Measurements from ENCODE around the gene HPN. TPM values are rescaled to one million over a fixed set of nuclear protein-coding genes. Genes with fewer than 3 reads are reported as not detected.

Gene HPN
- total and polyA plus RNA-seq, 2 donors from 2014 or later, result 134 to 331 TPM

DNA sequence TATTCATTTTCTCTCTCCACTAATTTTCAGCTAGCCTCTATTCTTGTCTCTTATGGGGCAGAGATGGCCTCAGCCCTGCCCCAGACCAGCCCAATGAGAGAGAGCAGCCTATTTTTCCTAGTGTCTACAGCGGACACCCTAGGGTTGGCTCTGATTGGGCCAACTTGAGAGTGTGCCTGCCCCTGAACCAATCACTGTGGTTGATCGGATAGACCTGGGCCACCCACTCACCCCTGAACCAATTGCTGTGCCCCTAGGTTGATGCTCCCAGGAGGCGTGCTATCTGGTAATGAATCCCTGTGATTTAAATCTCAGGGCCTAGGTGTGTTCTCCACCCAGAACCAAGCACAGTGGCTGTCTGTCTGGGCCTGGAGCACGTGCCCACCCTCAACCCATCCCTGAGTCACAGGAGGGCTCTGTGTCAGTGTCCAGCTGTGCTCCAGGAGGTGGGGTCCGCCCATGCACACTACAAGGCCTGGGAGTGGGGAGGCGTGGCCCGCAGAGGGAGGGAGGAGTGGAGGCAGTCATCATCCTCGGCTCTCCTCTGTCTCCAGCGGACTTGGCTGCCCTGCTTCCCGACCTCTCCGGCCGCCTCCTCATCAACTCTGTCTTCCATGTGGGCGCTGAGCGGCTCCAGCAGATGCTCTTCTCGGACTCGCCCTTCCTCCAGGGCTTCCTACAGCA lies 26.1 kb upstream of the HPN start:
- Histone ChIP-seq H3K4me1 (ENCODE audit: control insufficient read depth in 2 of 3, insufficient read depth in 2 of 3, low read depth in 1 of 3, low read length in 3 of 3) (peaks cover 0 to 9% (median 0%) of the 10 kb centered on the region in 3 donors), H3K9me3 (ENCODE audit: control insufficient read depth in 2 of 3, insufficient read depth in 1 of 3, low read length in 3 of 3) (no peaks in the 10 kb centered on the region), H3K27me3 (ENCODE audit: control insufficient read depth, insufficient read depth, low read length) (no peaks in the 10 kb centered on the region), H3K4me3 (ENCODE audit: low read length in 3 of 3) (no peak overlapping the region), H3K9ac (ENCODE audit: low read length in 3 of 3) (no peak overlapping the region), H3K27ac (ENCODE audit: low read depth in 2 of 2, low read length in 2 of 2) (no peak overlapping the region), H3K36me3 (ENCODE audit: control insufficient read depth in 2 of 3, insufficient read depth in 3 of 3, low read length in 3 of 3) (peaks cover 8 to 23% (median 11%) of the 10 kb centered on the region in 3 donors)
- FAIRE-seq, result no peak
- no peak for DNase-seq
- intact Hi-C loops (cut with DNase I), result no loop called here
- TF ChIP-seq, protein P1, sequence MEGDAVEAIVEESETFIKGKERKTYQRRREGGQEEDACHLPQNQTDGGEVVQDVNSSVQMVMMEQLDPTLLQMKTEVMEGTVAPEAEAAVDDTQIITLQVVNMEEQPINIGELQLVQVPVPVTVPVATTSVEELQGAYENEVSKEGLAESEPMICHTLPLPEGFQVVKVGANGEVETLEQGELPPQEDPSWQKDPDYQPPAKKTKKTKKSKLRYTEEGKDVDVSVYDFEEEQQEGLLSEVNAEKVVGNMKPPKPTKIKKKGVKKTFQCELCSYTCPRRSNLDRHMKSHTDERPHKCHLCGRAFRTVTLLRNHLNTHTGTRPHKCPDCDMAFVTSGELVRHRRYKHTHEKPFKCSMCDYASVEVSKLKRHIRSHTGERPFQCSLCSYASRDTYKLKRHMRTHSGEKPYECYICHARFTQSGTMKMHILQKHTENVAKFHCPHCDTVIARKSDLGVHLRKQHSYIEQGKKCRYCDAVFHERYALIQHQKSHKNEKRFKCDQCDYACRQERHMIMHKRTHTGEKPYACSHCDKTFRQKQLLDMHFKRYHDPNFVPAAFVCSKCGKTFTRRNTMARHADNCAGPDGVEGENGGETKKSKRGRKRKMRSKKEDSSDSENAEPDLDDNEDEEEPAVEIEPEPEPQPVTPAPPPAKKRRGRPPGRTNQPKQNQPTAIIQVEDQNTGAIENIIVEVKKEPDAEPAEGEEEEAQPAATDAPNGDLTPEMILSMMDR (IDR thresholded peaks at IDR 0.05; ENCODE audit: borderline replicate concordance, extremely low read depth, insufficient read depth), result no peak

DNA sequence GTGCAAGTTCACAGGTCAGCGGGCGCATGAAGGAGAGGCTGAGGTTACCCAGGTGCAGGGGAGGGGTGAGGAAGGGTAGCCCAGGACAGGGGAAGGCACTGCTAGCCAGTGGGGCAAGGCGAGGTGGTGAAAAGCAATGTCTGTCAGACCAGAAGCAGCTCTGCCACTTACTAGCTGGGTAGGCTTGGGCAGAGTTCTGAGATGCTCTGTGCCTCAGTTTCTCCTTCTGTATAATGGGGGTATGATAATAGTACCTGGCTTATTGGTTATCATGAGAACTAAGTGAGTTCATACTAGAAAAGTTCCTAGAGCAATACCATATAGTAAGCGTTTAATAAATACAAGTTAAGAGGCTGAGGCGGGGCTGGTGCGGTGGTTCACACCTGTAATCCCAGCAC lies 25.6 kb upstream of the HPN start:
- peaks cover 11 to 26% (median 12%) of the 10 kb centered on the region in 3 donors for H3K36me3 ChIP-seq (ENCODE audit: control insufficient read depth in 2 of 3, insufficient read depth in 3 of 3, low read length in 3 of 3)
- H3K9me3 ChIP-seq (ENCODE audit: control insufficient read depth in 2 of 3, insufficient read depth in 1 of 3, low read length in 3 of 3), result no peaks in the 10 kb centered on the region
- H3K4me3 ChIP-seq (ENCODE audit: low read length in 3 of 3), result no peak overlapping the region
- FAIRE-seq (no peak), DNase-seq (no peak)
- peaks cover 0 to 9% (median 0%) of the 10 kb centered on the region in 3 donors for H3K4me1 ChIP-seq (ENCODE audit: control insufficient read depth in 2 of 3, insufficient read depth in 2 of 3, low read depth in 1 of 3, low read length in 3 of 3)
- no peak overlapping the region for H3K27ac ChIP-seq (ENCODE audit: low read depth in 2 of 2, low read length in 2 of 2)
- no peaks in the 10 kb centered on the region for H3K27me3 ChIP-seq (ENCODE audit: control insufficient read depth, insufficient read depth, low read length)
- no peak overlapping the region for H3K9ac ChIP-seq (ENCODE audit: low read length in 3 of 3)
- intact Hi-C loops (cut with DNase I), result no loop called here
- TF ChIP-seq, protein P1 (IDR thresholded peaks at IDR 0.05; ENCODE audit: borderline replicate concordance, extremely low read depth, insufficient read depth), result no peak

DNA sequence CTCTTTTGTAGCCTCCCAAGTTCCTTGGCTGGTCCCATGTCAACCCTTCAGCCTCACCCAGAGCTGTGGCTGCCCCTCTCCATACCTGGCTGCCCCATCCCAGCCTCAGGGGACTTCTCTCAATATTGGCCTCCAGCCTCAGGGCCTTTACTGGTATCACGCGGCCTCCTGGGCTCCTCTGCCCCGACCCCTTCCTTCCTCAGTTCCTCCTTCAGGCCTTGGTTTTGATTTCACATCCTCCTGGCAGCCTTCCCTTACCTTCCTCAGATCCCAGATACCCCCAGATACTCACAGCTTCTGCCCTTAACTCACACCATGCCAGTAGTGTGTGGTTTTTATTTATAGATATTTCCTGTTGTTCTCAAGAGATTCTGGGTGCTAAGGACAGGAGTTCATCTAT lies 24.0 kb upstream of the HPN start:
- DNase-seq (no peak), FAIRE-seq (no peak)
- Histone ChIP-seq H3K4me1 (ENCODE audit: control insufficient read depth in 2 of 3, insufficient read depth in 2 of 3, low read depth in 1 of 3, low read length in 3 of 3) (peaks cover 0 to 7% (median 0%) of the 10 kb centered on the region in 3 donors), H3K36me3 (ENCODE audit: control insufficient read depth in 2 of 3, insufficient read depth in 3 of 3, low read length in 3 of 3) (peaks cover 6 to 21% (median 12%) of the 10 kb centered on the region in 3 donors), H3K9me3 (ENCODE audit: control insufficient read depth in 2 of 3, insufficient read depth in 1 of 3, low read length in 3 of 3) (no peaks in the 10 kb centered on the region), H3K27ac (ENCODE audit: low read depth in 2 of 2, low read length in 2 of 2) (no peak overlapping the region), H3K4me3 (ENCODE audit: low read length in 3 of 3) (no peak overlapping the region), H3K9ac (ENCODE audit: low read length in 3 of 3) (no peak overlapping the region), H3K27me3 (ENCODE audit: control insufficient read depth, insufficient read depth, low read length) (no peaks in the 10 kb centered on the region)
- TF ChIP-seq, protein P1 (IDR thresholded peaks at IDR 0.05; ENCODE audit: borderline replicate concordance, extremely low read depth, insufficient read depth), result no peak
- intact Hi-C loops (cut with DNase I), result no loop called here
